ENCODE measurements around the gene MXD3. TPM values are rescaled to one million over a fixed set of nuclear protein-coding genes. Genes with fewer than 3 reads are reported as not detected.
A peak's percentile ranks its signal among the peaks of the same experiment; 100 is the strongest.
"Not testable (repeated sequence)": the region's sequence is repeated elsewhere in the genome, so short reads cannot be mapped to it uniquely, and the experiment has no call there.

The MXD3 gene
- total RNA-seq, 1 donor from 2014 or later, result 9.7 TPM

DNA sequence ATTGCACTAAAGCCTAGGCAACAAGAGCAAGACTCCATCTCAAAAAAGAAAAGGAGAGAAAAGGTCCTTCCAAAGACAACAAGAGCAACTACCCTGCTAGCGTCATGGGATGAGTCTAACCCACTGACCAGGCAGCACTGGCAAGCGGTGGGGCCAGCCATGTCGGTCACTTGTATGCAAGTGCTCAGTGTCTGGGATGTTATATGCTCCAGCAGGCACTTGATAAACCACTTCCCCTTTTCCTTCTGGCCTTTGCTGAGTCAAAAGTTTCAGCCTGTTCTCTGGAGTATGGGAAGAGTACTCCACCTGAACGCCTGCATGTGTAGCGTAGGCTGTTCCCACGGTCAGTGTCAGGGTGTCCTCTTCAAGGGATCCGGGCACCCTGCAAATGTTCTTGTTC lies 9.2 kb upstream of the MXD3 start:
- no peak for DNase-seq (ENCODE audit: low spot score)

DNA sequence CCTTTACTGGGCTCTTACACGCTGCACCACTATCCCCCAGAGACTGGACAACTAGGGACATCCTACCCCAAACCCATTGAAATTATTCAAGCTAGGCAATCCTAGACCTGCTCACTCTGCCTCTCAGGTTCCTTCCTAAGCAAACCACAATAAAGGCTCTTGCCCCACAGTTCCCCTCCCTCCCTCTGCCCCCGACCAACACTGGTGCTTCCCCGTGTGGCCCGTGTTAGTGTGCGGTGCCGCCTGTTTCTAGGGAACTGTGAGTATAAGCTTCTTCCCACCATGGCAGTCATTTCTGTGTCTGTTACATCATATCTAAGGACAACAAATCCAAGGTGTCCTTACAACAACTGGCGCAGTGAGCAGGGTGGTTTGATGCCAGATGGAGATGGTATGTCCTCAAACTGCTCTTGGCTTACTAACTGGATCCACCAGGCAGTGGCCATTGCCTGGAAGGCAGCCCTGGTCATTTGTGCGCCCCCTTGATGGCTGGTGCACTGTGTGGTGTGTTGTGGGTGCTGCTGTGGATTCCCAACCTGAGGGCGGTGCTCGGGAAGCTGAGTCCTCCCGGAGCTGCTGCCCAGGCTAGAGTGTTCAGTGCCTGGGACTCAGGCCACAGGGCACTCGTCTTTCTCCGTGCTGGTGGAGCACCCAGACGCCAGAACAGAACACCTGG lies 8.4 kb upstream of the MXD3 start:
- no peak for DNase-seq (ENCODE audit: low spot score)

DNA sequence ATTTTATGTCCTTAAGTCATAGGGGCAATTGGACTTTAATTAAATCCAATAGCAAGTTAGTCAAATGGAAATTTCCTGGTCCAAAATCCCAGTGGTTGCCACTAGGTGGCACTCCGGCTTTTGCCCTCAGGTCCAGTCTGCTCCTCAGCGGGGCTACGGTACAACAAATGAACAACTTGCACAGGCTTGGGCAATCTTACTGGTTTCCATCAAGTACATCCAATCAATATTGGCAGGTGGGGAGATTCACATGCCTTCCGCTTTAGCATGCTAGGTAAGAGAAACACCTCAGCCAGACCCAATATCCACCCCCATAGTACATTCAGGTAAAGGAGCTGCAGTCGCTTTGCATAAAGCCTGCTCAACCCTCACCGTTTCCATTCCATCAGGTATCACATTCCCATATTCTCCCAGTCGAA lies 6.3 kb upstream of the MXD3 start:
- peak; percentile 87 for DNase-seq (ENCODE audit: low spot score)

DNA sequence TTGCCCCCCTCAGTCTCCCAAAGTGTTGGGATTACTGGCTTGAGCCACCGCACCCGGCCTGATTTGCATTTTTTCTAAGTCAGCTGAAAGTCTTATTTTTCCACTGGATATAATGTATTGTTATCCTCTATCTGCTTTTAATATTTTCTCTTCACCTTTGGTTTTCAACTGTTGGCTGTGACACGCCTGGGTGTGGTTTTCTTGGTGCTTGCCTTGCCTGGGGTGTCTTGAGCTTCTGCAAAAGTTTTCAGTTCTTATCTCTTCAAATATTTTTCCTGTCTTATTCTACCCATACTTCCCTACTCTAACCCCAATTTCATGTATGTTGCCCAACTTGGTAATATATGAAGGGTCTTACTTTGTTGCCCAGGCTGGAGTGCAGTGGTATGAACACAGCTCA lies 4.3 kb upstream of the MXD3 start:
- no peak for DNase-seq (ENCODE audit: low spot score)

DNA sequence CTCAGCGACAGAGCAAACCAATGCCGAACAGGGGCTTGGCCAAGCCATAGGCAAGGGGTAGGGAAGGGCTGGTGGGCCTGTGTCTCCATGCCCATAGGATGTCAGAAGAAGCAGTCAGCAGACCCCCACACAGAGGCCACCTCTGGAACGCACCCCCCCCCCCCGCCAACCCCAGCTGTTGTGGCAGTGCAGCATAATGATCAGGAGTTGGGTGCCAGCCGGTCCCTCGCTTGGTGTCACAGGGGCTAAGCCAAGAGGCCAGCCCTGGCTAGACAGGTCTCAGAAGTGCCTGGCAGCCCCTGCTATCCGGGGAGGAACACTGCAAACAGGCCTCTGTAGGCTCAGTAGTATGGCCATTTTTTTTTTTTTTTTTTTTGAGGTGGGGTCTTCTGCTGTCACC lies 3.7 kb upstream of the MXD3 start:
- no peak for DNase-seq (ENCODE audit: low spot score)

DNA sequence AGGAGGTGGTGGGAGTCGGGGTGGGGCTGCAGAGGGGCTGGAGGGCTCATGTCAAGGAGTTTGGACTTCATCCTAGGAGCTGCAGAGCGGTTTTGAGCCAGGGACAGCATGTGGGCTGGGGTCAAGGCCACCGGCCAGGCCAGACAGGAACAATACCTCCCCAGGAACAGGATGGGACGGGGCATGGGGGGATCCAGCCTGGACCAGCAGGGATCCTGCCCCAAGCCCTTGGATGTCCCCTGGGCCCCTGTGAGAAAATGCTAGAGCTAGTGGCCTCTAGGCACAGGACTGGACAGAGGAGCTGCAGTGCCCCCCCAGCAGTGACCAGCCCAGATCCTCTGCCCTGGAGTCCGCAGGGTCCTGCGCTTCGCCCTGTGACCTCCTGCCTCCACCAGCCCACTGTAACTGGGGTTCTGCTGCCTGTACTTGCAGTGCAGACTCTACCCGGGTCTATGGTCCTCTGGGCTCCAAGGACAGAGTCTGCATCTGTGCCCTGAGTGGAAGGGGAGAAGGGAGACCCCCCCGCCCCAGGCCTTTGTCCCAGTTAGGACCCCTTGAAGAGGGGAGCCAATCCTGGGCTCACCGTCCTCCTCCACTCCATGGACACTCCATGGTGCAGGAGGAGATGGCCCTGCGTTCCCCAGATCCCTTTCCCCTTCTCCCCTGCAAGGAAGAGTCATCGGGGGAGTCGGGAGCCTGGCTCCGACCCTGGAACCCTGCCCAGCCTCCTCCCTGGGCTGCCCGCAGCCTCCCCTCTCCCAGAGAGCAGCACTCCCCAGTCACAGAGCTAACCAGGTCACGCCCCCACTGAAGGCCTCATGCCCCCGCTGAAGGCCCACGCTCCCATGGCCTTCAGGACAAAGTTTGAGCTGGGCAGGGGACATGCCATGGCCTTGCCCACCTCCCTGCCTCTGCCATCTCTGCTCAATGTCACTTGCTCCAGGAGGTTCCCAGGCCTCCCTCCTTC lies 3.0 kb upstream of the MXD3 start:
- DNase-seq (ENCODE audit: low spot score), result no peak

DNA sequence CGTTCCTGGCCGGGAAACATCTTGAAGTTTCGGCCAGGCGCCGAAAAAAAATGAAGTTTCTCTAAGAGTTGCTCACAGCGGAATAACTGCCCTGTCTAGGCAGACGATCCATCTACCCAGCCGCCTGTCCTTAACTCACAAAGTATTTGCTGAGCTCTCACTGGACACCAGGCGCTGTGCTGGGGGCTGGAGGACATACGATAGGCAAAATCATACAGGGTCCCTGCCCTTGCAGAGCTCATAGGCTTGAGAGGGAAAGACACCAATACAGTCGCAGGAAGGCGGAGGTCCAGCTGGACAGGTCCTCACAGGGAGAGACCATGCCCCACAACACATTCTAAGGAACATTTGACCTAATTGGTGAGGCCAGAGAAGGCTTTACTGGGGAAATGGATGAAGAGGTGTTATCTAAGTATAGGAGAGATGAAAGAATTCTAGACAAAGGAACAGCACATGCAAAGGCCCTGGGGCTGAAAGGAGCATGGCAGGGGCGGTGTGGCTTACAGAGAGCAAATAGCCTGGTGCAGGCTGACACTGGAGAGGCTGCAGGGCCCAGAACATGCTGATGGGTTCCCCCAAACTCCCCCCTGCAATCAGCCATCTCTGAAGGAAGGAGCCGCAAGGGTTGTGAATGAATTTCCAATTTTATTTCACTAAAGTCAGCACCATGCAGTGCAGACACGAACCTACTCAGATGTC lies 2.0 kb upstream of the MXD3 start:
- no peak for DNase-seq (ENCODE audit: low spot score)

DNA sequence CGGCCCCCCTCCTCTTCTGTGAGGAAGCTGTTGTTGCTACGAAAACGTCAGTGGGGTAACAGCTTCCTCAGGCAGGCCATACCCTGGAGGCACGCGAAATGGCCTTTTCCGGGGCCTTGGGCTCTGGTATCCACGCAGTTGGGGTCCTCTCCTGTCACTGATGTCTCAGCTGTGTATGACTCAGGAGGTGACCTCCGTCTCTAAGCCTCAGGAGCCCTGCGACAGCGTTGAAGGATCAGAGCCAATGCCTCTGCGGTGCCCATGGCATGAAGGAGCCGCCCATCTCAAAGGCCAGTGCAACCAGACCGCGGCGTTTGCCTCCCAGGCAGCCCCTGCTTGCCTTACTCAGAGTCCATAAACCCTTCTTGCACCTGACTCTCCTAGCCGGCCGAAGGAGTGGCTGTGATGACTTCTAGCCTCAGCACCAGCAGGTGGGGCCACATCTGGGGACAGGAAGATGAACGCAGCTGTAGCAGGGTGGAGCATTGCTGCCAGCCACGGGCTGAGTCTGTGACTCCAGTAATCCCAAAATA lies 1.0 kb upstream of the MXD3 start:
- no peak for DNase-seq (ENCODE audit: low spot score)

DNA sequence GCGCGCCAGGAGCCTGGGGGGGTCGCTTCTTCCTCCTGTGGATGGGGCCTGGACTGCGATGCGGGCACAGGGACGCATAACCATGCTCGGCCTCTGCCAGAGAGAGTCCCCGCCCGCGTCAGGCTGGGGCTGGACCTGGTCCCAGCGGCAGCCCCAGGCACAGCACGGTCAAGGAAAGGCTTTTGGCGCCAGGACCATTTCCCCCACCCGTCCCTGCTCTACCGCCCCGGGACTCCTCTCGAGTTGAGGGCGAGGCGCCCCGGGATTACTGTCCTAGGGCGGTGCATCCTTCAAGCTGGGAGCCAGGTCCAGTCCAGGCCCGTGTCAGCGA lies 341 bp downstream of the MXD3 start:
- no peak for DNase-seq (ENCODE audit: low spot score)

DNA sequence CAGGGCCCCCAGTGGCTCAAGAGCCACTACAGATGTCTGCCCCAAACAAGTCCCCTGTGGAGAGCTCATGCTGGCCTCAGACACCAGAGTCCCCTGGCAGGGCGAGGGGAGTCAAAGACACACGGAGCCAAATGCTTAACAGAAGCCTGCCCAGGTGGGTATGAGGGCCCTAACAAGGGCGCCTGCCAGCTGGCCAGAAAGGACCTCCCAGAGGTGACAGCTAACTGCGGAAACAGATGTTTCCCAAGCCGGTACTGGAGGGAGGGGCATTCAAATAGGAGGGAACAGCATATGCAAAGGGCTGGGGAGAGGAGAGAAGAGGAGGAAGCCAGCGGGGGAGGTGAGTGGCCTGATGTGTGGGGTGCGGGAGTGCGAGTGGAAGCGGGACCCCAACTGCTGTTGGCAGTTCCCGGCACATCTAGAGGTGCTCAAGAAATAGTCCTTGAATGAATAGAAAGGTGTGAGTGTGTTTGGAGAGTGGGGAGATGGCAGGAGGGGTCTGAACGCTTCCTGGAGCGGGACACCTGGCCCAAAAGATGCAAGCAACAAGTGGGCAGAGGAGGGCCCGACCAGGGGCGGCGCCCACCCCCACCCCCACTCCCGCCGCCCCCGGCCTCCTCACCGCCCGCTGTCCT lies 824 bp downstream of the MXD3 start:
- no peak for DNase-seq (ENCODE audit: low spot score)

DNA sequence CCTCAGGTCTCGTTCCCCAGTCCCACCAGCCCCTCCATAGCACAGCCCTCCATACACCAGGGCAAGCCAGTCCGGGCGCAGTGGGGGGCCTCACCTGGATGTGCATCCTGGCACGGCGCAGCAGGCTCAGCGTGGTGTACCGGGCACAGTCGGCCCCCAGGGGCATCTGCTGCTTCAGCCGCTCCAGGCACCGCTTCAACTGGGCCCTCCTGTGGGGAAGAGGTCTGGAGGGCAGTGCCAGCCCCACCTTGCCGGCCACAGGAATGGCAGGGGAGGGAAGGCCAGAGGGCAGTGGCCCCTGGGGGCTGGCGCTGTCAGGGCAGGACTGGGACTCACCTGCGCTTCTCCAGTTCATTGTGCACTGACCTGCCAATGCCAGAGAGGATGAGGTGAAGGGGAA lies 1.4 kb downstream of the MXD3 start:
- no peak for DNase-seq (ENCODE audit: low spot score)

DNA sequence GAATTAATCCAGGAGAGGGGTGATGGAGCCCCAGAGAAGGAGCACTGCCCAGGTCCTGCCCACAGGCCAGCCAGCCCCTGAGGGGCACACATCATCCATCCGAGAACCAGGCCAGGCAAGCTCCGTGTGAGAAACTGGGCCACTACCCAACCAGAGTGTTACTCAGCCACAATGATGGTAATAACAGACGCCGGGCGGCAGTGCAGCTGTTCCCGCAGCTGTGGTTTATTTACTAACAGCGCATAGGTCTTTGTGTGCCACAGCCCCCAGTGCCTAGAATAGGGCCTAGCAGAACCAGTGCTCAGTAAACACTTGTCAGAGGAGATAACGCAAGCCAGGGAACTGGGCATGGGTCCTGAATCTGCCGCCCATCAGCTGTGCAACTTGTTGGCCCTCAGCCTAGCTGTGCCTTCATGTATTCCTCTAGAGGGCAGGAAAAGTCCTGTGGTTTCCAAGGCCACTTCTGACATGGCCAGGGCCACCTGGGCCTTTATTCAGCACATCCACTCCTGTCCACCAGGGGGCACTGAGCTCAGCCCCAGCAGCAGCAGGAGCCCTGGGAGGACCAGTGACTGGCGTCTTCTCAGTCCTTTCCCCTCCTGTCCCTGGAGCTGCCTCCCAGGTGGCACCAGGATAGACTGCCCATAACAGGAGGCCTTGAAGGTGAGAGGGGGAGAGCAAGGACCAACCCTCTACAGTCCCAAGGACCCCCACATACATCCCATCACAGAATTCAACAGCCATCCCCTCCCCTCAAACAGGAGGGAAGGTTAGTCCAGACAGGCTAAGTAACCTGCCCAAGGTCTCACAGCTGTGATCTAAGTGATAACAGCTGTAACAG lies 2.1 kb downstream of the MXD3 start:
- peak; percentile 70 for DNase-seq (ENCODE audit: low spot score)

DNA sequence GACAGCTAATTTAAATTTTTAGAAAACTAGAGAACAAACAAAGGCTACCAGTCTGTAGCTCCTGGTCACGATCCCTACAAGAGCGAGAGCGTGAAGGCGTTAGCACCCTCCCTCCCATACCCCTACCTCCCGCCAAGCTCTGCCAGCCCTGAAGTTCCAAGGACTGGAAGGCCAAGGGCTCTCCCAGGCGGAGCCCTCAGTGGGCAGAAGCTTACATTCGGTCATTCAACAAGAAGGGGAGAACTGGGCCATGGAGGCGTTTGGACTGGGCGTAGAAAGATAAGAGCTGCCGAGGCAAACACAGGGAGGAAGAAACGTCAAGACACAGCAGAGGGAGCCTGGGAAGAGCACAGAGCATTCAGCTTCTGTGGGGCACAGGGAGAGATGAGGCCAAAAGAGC lies 3.0 kb downstream of the MXD3 start:
- DNase-seq (ENCODE audit: low spot score), result no peak

DNA sequence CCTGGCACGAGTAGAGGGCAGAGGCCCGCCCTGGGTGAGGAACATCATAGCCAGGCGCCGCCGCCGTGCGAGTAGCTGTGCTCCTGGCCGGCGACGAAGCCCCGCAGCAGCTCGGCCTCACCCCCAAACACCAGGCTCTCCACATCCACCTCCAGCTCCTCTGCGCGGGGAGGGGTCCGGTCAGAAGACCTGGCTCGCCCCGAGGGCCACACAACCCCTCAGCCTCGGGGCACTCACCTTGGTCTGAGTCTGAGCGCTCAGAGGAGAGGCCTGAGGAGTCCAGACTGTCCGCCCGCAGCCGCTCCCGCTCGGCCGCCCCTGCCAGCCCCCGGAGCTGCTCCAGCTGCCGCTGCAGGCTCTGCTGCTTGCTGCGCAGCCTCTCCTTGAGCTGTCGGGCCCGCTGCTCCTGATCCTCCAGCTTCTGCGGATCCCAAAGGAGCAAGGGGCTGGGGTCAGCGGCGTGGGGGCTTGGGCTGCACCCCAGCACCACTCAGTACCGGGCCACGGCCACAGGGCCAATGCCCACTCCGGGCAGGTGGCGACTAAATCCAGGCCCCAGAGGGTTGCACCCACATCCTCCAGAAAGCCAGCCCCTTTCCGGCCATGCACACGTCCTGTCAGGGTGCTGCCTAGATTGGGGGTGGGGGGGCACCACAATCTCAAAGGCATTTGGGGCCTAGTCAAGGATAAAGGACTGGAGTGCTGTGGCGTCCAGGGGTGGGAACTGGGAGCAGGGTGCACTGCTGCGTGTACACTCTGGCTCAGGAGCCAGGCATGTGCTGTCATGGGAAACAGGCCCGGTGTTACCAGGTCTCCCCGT lies 3.9 kb downstream of the MXD3 start:
- DNase-seq (ENCODE audit: low spot score), result no peak

DNA sequence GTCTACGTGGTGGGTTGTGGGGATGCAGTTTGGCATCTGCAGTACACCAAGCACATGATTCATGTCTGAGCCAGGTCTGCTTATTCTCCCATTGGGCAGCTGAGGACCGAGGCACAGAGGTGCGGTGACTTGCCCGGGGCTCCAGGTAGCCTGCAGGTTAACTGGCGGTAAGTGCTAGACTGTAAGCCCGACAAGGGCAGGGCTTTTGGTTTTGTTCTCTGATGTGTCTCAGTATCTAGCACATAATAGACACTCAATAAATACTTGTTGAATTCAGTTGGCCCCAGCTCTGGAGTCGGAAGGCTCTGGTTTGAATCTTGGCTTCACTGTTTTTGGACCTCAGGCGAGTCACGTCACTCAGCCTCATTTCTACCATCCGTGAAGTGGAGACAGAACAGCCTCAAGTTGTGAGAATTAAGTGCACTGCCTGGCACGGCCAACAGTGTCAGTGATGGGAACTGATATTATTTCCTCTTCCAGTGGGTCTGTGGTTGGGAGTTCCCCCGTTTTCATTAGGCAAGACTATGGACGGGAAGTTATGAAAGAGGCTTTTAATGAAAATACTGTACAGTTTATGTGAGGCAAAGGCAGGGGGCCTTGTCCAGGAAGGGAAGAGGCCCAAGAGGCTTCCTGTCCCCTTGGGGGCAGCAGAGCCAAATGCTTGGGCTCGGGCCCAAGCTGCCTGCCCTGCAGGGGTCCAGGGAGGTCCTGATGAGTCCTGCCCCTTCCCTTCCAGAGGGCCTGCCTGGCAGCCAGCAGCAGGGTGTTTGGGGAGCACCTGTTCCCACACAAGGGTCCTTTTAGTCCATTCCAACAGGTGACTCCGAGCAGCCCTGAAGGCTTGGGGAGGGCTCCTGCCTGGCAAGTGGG lies 4.8 kb downstream of the MXD3 start:
- no peak for DNase-seq (ENCODE audit: low spot score)

DNA sequence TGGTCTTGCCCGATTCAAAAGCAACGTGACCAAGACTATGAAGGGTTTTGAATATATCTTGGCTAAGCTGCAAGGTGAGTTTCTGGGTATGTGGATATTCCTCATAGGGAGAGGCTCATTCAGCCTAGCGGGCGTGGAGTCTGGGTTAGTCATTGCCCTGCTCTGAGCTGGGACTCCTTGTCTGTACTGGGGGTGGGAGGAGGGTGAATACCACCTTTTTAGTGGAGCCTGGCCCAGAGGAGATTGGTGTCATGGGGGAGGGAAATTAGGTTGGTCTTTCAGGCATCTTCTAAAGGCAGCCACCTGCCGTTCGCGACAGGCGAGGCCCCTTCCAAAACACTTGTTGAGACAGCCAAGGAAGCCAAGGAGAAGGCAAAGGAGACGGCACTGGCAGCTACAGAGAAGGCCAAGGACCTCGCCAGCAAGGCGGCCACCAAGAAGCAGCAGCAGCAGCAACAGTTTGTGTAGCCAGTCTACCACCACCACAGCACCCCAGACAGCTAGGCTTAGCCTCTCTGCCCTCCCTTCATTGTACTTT lies 5.5 kb downstream of the MXD3 start:
- not testable (repeated sequence) for DNase-seq (ENCODE audit: low spot score)

DNA sequence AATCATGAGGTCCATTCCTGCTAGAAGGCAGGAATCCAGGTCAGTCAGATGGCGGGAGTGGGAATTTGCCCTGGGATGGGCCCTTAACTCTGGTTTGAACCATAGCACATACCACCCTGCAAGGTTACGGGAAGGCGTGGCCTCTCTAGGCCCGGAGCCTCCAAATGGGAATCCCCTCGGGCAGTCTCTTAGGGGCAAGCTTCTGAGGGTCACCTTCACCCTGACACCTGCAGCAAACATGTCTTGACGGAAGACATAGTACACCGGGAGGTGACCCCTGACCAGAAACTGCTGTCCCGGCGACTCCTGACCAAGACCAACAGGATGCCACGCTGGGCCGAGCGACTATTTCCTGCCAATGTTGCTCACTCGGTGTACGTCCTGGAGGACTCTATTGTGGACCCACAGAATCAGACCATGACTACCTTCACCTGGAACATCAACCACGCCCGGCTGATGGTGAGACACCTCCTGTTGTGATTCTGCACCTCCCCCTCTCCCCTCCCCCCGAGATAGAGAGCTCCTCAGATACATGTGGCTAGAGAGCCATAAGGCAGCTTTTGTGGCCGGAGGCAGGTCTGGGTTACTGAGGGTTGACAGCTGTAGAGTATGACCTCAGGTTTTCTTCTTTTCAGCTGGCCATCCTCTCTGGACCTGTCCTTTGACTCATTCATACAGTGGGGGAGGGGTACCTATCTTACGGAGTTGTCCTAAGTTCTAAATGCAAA lies 7.1 kb downstream of the MXD3 start:
- no peak for DNase-seq (ENCODE audit: low spot score)

DNA sequence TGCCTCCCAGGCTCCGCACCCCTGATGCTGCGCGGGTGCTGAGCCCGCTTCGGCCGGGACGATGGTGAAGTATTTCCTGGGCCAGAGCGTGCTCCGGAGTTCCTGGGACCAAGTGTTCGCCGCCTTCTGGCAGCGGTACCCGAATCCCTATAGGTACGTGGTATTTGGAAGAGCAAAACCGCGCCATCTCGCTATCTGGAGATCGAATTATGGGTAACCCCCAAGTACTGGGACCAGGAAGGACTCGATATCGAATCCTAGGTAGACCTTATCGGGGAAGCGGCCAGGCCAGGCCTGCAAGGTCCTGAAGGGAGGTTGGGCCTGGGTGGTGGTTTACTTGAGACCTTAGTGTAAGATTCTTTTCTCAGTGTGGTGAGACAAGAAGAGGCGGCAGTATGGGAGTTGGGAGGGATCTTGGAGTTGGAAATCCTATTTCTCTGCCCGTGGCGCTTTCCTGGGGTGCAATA lies 7.7 kb downstream of the MXD3 start:
- no peak for DNase-seq (ENCODE audit: low spot score)

Data from mucosa of gallbladder (tissue), 1 donor.